ENCODE data around the gene ADAM17.

- no peak for TF ChIP-seq BHLHE40 (IDR thresholded peaks at IDR 0.05; ENCODE audit: borderline replicate concordance)
- no peak for TF ChIP-seq SP1 (IDR thresholded peaks at IDR 0.05)
- no peak for TF ChIP-seq TARDBP (IDR thresholded peaks at IDR 0.05)
- no peak for TF ChIP-seq FOXA1 (IDR thresholded peaks at IDR 0.05)
- no peak for TF ChIP-seq SUZ12 (IDR thresholded peaks at IDR 0.05)
- no peak for TF ChIP-seq CTBP1 (IDR thresholded peaks at IDR 0.05; ENCODE audit: borderline replicate concordance)
- TF ChIP-seq L3MBTL2 (conservative IDR thresholded peaks at IDR 0.05) = no peak
- TF ChIP-seq ARNT (IDR thresholded peaks at IDR 0.05) = no peak
- no peak for TF ChIP-seq NFRKB (IDR thresholded peaks at IDR 0.05)
- no peak for TF ChIP-seq ZNF384 (IDR thresholded peaks at IDR 0.05)
- TF ChIP-seq FOXK2 (IDR thresholded peaks at IDR 0.05) = no peak
- TF ChIP-seq PKNOX1 (IDR thresholded peaks at IDR 0.05) = no peak
- no peak for TF ChIP-seq HDGF (IDR thresholded peaks at IDR 0.05; ENCODE audit: borderline replicate concordance)
- no peak for TF ChIP-seq ELF4 (IDR thresholded peaks at IDR 0.05)
These were observed 6.2 kb downstream of the ADAM17 start for GRCh38 chr2:9549420-9549819.

All from HEK293T (cell line).